Neural progenitor cell (in vitro differentiated cells): ENCODE results near the gene KIF26B. TPM values are rescaled to one million over a fixed set of nuclear protein-coding genes. Genes with fewer than 3 reads are reported as not detected.
A peak's percentile ranks its signal among the peaks of the same experiment; 100 is the strongest.

Experiments used
- DNase-seq: peaks from one replicate; pipeline ENCODE4 v3.0.0-alpha.2; 2016; ENCODE audit warnings: low spot score
- H2AFZ ChIP-seq: fragments of 200-600 bp; sonication (generic); replicated peaks from 2 replicates; pipeline ENCODE4 v1.6.1; 2016; ENCODE audit warnings: antibody characterized with exemption
- H3F3A ChIP-seq: fragments of 200-600 bp; sonication (generic); 2 replicates; pipeline ENCODE4 v1.6.1; 2016; ENCODE audit warnings: antibody characterized with exemption, low read depth
- H3K27ac ChIP-seq: fragments of 200-600 bp; sonication (generic); 2 replicates; pipeline ENCODE4 v1.5.1; 2016; ENCODE audit warnings: mild to moderate bottlenecking
- H3K27me3 ChIP-seq: fragments of 200-600 bp; sonication (generic); 2 replicates; pipeline ENCODE4 v1.6.1; 2016; ENCODE audit warnings: mild to moderate bottlenecking, moderate library complexity
- H3K36me3 ChIP-seq: fragments of 200-600 bp; sonication (generic); 2 replicates; pipeline ENCODE4 v1.5.1; 2016
- H3K4me1 ChIP-seq: fragments of 200-600 bp; sonication (generic); 2 replicates; pipeline ENCODE4 v1.6.1; 2016; ENCODE audit warnings: mixed run types
- H3K4me2 ChIP-seq: fragments of 200-600 bp; sonication (generic); 2 replicates; pipeline ENCODE4 v1.6.1; 2016
- H3K4me3 ChIP-seq: fragments of 200-600 bp; sonication (generic); 2 replicates; pipeline ENCODE4 v1.5.1; 2016
- H3K79me2 ChIP-seq: fragments of 200-600 bp; sonication (generic); 2 replicates; pipeline ENCODE4 v1.6.1; 2016; ENCODE audit warnings: low read depth
- H3K9ac ChIP-seq: fragments of 200-600 bp; sonication (generic); 2 replicates; pipeline ENCODE4 v1.6.1; 2016
- H3K9me3 ChIP-seq: fragments of 200-600 bp; sonication (generic); 2 replicates; pipeline ENCODE4 v1.5.1; 2016; ENCODE audit warnings: low read depth
- H4K20me1 ChIP-seq: fragments of 200-600 bp; sonication (generic); 2 replicates; pipeline ENCODE4 v1.6.1; 2016; ENCODE audit warnings: low read depth
- H3K27ac Mint-ChIP-seq: 3 replicates; pipeline ENCODE4 v1.8.0; 2021; ENCODE audit warnings: mixed read lengths
- H3K27me3 Mint-ChIP-seq: 2 replicates; pipeline ENCODE4 v1.8.0; 2022; ENCODE audit warnings: low read depth, mild to moderate bottlenecking, inconsistent platforms, moderate library complexity, mixed read lengths; ENCODE audit not compliant: insufficient read depth
- H3K36me3 Mint-ChIP-seq: 3 replicates; pipeline ENCODE4 v1.8.0; 2021; ENCODE audit warnings: mixed read lengths
- H3K4me1 Mint-ChIP-seq: 3 replicates; pipeline ENCODE4 v1.8.0; 2021; ENCODE audit warnings: mixed read lengths
- H3K4me3 Mint-ChIP-seq: 3 replicates; pipeline ENCODE4 v1.8.0; 2021; ENCODE audit warnings: mild to moderate bottlenecking, moderate library complexity, mixed read lengths
- H3K9me3 Mint-ChIP-seq: 3 replicates; pipeline ENCODE4 v1.8.0; 2020; ENCODE audit warnings: mixed read lengths
- CTCF ChIP-seq: fragments of 200-600 bp; sonication (generic); IDR thresholded peaks from 2 replicates; pipeline ENCODE4 v1.5.1; 2017; ENCODE audit warnings: antibody characterized with exemption, mild to moderate bottlenecking
- EZH2 ChIP-seq: fragments of 200-600 bp; sonication (generic); IDR thresholded peaks from 2 replicates; pipeline ENCODE4 v1.6.1; 2017; ENCODE audit warnings: antibody characterized with exemption, mild to moderate bottlenecking, moderate library complexity
- EZH2phosphoT487 ChIP-seq: fragments of 200-600 bp; sonication (generic); IDR thresholded peaks from 2 replicates; pipeline ENCODE4 v1.6.1; 2017; ENCODE audit warnings: antibody characterized with exemption
- total RNA-seq: library from RNA; depleted of rRNA; stranded (reverse); fragments of >200 nt; gene quantifications from 2 replicates; pipeline ENCODE4 v1.2.3, GENCODE V29; 2015; ENCODE audit warnings: low replicate concordance

KIF26B gene
- total RNA-seq, 1 donor from 2014 or later: 0.47 TPM

GRCh38 chr1:245377854-245378253 lies 223.1 kb downstream of the KIF26B start:
- H3K4me2 ChIP-seq: no peak overlapping the region
- no peaks in the 10 kb centered on the region for H3K27me3 ChIP-seq
- TF ChIP-seq EZH2phosphoT487 (no peak), EZH2 (no peak), CTCF (no peak)
- peaks cover 4% of the 10 kb centered on the region for H3K4me1 ChIP-seq
- no peak overlapping the region for H3K4me3 ChIP-seq
- H3K9ac ChIP-seq: no peak overlapping the region
- H2AFZ ChIP-seq: no peak overlapping the region
- no peak overlapping the region for H3K27ac ChIP-seq
- no peaks in the 10 kb centered on the region for H3F3A ChIP-seq
- Mint-ChIP-seq H3K9me3 (peaks cover 8% of the 10 kb centered on the region), H3K27ac (no peak overlapping the region), H3K27me3 (peaks cover 3% of the 10 kb centered on the region), H3K36me3 (peaks cover 5% of the 10 kb centered on the region), H3K4me1 (peaks cover 12% of the 10 kb centered on the region), H3K4me3 (no peak overlapping the region)
- H3K9me3 ChIP-seq: no peaks in the 10 kb centered on the region
- H3K36me3 ChIP-seq: no peaks in the 10 kb centered on the region
- no peak for DNase-seq
- no peaks in the 10 kb centered on the region for H3K79me2 ChIP-seq
- H4K20me1 ChIP-seq: no peaks in the 10 kb centered on the region

GRCh38 chr1:245378311-245378722 lies 223.5 kb downstream of the KIF26B start:
- peaks cover 3% of the 10 kb centered on the region for H3K36me3 Mint-ChIP-seq
- H3K36me3 ChIP-seq: no peaks in the 10 kb centered on the region
- no peaks in the 10 kb centered on the region for H4K20me1 ChIP-seq
- no peak overlapping the region for H3K4me2 ChIP-seq
- H3K9me3 ChIP-seq: no peaks in the 10 kb centered on the region
- no peak for DNase-seq
- H3K4me3 Mint-ChIP-seq: no peak overlapping the region
- peaks cover 8% of the 10 kb centered on the region for H3K9me3 Mint-ChIP-seq
- TF ChIP-seq CTCF (no peak), EZH2 (no peak), EZH2phosphoT487 (no peak)
- H3K27ac Mint-ChIP-seq: no peak overlapping the region
- H3K27me3 ChIP-seq: no peaks in the 10 kb centered on the region
- no peaks in the 10 kb centered on the region for H3F3A ChIP-seq
- H3K27me3 Mint-ChIP-seq: peaks cover 3% of the 10 kb centered on the region
- no peak overlapping the region for H3K9ac ChIP-seq
- H3K79me2 ChIP-seq: no peaks in the 10 kb centered on the region
- H3K4me1 Mint-ChIP-seq: peaks cover 17% of the 10 kb centered on the region
- no peak overlapping the region for H3K4me3 ChIP-seq
- peak overlapping the region; percentile 13 for H2AFZ ChIP-seq
- no peak overlapping the region for H3K27ac ChIP-seq
- H3K4me1 ChIP-seq: peaks cover 8% of the 10 kb centered on the region

DNA sequence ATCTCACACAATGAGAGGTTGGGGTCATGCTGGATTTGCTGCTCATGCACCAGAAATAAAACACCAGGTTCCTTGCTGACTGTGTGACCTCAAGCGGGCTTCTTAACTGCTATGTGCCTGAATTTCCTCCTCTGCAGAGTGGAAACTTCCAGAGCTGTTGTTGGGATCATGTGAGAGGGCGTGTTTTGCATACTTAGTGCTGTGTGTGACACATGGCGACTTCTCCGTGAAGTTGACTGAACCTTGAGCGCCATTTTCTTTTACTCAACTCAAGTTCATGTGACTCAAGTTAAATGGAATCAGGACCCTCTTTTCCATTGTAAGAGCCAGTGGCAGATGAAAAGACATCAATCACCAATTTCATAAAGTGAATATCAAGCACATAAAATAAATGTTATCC lies 224.0 kb downstream of the KIF26B start:
- H4K20me1 ChIP-seq: no peaks in the 10 kb centered on the region
- no peaks in the 10 kb centered on the region for H3K27me3 ChIP-seq
- Mint-ChIP-seq H3K27me3 (peaks cover 3% of the 10 kb centered on the region), H3K27ac (no peak overlapping the region), H3K4me3 (no peak overlapping the region), H3K4me1 (peaks cover 20% of the 10 kb centered on the region), H3K36me3 (peaks cover 3% of the 10 kb centered on the region), H3K9me3 (peaks cover 8% of the 10 kb centered on the region)
- H3K9me3 ChIP-seq: no peaks in the 10 kb centered on the region
- no peak for TF ChIP-seq CTCF
- no peak for TF ChIP-seq EZH2
- no peak for TF ChIP-seq EZH2phosphoT487
- H3K4me1 ChIP-seq: peaks cover 12% of the 10 kb centered on the region
- H3K4me3 ChIP-seq: no peak overlapping the region
- H3F3A ChIP-seq: no peaks in the 10 kb centered on the region
- no peaks in the 10 kb centered on the region for H3K79me2 ChIP-seq
- no peak for DNase-seq
- no peak overlapping the region for H3K4me2 ChIP-seq
- H3K36me3 ChIP-seq: no peaks in the 10 kb centered on the region
- no peak overlapping the region for H3K9ac ChIP-seq
- H3K27ac ChIP-seq: no peak overlapping the region
- H2AFZ ChIP-seq: peak overlapping the region; percentile 13
